HG03432 (cell line): ENCODE results near the gene SF1.

Experiments
- ATAC-seq: cut with Tn5 transposase; IDR thresholded peaks from one replicate; pipeline ENCODE4 v1.9.1; 2021; ENCODE audit warnings: mild to moderate bottlenecking, moderate library complexity; ENCODE audit not compliant: unreplicated experiment

SF1 gene

GRCh38 chr11:64762674-64763525 lies 15.4 kb downstream of the SF1 start:
- no peak for ATAC-seq

DNA sequence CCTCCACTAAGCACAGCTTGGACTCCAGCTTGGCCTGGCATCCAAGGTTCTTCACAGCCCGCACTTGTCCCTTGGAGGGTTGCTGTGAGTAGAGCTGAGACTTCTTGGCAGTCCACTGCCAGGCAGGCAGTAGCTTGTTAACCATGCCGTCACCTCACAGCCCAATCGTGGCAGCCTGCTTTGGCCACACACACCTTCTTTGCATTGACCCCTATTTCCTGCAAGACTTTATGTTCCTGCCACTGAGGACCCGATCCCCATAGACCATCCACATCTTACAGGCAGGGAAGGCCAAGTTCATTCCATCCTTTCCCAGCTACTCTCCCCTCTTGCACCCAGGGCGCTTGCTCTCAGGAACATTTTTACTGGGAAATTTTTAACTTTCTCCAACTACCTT lies 16.1 kb downstream of the SF1 start:
- no peak for ATAC-seq

GRCh38 chr11:64760759-64761420 lies 17.5 kb downstream of the SF1 start:
- no peak for ATAC-seq

GRCh38 chr11:64759722-64760719 lies 18.3 kb downstream of the SF1 start, which contains the start of gene PYGM:
TSS of gene PYGM (minus strand) at chr11:64759974. CDS start at chr11:64759898, 76 bp downstream.
- ATAC-seq: no peak

- no peak for ATAC-seq
Observed at GRCh38 chr11:64759131-64759721, 19.1 kb downstream of the SF1 start.

- no peak for ATAC-seq
Observed at GRCh38 chr11:64758330-64759079, 19.8 kb downstream of the SF1 start.

DNA sequence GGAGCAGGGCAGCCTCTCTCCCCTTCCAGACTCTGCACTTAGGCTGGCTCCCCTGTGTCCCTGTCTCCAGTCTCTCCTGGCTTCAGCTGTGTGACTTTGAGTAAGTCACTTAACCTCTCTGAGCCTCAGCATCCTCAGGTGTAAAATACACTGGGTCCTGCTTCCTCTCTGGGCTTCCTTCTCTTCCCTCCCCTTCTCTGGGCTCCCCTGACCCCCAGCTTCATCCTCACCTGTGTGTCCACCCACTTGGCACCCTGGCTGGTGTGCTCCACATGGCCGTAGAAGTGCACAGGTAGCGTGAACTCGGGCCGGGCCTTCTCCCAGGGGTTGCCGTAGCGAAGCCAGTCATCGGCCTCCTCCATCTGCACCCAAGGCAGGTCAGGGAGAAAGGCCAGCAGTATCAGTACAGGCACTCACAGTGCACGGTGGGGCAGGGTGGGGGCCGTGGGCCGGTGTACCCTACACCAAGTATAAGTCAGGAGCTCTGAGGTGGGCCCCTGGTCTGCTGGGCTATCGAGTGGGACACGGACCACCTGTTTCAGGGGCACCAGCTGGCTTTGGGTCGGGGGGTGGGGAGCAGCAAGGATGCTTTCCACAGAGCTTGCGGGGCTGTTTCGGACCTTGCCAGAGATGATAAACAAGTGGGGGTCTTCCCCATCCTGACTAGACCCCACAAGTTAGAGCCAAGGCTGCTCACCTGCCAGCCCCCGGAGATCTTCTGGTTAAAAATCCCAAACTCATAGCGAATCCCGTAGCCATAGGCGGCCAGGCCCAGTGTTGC lies 20.6 kb downstream of the SF1 start:
- ATAC-seq: no peak

DNA sequence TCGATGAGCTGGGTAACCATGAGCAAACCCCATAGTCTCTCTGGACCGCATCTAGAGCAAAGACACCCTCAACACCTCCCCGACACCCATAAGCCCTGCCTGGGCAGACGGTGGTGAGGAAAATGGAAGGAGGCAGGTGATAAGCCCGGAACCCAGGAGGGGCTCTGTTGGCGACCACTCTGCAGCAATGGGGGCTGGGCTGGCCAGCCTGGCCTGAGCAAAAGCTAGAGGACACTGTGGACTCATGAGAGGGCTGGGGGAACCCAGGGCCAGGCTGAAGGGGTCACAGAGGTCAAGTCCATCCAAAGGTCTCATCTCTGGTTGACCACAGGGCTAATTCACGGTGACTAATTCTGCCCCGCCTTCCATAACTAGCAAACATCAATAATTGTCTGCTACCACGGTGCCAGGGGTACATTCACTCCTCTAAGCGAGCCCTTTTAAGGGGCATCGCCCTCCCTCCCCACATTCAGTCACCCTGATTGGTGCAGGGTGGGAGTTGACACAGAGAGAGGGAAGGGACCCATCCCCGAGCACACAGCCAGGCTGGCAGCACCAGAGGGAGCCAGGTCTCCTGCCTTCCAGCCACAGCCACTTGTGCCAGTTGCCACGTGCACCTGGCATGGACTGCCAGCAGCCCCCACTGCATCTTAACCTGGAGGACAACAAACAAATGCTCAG lies 22.5 kb downstream of the SF1 start:
- ATAC-seq: no peak

DNA sequence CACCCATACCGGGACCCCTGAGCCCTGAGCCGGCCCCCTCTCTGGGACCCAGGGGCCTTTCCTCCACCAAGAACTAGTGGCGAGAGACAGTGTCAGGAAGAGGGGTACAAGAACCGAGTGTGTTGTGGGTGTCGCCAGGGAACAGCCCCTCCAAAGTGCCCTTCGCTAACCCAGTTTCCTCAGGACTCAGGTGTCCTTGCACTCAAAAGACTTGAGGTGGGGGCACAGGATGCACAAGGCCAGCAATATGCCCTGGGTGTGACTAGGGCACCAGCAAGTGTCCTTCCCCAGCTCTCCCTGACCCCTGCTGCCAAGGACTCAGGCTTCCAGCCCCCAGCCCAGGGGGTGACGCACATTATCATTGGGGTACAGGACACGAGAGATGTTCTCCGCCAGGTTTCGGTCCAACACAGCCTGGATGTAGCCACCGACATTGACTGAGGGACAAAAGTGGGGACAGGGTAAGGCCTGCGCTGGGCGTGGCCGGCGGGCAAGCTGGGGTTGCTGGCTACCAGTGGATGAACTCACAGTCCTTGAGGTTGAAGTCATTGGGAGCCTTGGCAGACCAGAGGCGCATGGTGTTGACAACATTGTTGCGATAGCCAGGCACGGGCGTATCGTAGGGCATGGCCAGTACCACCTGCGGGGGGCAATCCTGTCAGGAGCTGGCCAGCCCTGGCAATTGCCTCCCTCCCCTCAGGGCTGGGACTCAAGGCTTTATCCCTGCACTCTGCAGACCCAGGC lies 23.3 kb downstream of the SF1 start:
- no peak for ATAC-seq

GRCh38 chr11:64754124-64754918 lies 24.0 kb downstream of the SF1 start:
- ATAC-seq: no peak

DNA sequence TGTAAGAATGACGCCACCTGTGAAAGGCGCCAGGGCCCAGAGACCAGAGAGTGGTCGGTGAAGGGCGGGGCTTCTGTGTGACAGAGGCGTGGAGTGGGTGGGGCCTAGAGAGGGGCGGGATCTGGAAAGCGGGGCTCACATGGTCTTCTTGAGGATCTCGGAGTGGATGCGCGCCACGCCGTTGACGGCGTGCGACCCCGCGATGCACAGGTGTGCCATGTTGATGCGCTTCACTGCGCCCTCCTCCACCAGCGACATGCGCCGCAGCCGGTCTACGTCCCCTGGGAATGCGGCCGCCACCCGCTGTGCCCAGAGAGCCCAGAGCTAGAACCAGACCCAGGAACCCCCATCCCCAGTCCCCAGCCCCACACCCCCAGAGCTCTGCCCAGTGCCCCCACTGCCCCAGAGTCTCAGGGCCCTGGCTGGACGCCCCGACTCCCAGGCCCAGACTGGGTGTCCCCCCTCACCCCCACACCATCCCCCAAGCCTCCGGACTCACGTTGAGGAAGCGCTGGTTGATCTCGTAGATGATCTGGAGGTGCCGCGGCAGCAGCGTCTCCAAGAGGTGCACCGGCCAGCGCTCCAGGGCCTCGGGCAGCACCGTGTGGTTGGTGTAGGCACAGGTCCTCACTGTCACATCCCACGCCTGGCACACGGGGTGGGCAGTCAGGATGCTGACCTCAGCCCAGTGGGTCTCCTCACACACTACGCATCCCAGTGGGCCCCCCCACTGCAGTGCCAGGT lies 24.8 kb downstream of the SF1 start:
- ATAC-seq: no peak

DNA sequence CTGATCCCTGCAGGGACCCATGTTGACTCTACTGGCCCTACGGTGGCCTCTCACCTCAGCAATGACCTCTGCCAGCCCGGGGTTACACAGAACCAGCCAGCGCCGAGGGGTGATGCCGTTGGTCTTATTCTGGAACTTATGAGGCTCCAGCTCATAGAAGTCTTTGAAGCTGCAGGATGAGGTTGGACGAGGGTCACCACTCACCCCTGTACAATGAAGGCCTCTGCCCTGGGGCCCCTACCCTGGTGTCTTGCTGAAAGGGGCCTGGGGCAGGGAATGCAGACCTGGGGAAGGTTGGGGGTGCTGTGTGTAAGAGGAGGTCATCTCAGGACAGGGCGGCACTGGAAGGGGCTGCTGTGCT lies 25.3 kb downstream of the SF1 start:
- ATAC-seq: no peak

GRCh38 chr11:64752175-64752970 lies 26.0 kb downstream of the SF1 start:
- ATAC-seq: no peak

DNA sequence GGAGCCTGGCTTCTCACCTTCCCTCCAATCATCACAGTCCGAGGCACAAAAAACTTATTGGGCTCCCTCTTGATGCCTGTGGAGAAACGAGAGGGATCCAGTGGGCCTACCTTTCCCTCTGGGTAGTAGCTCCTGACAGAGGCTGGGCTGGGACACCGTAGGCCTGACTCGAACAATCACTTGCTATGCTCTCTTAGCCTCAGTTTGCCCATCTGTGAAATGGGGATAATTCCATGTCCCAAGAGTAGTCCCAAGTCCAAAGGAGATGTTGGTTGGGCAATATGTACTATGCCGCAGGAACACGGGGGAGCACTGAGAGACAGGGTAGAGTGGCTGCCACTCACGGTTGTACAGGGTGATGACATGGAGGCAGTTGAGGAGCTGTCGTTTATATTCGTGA lies 26.8 kb downstream of the SF1 start:
- no peak for ATAC-seq

DNA sequence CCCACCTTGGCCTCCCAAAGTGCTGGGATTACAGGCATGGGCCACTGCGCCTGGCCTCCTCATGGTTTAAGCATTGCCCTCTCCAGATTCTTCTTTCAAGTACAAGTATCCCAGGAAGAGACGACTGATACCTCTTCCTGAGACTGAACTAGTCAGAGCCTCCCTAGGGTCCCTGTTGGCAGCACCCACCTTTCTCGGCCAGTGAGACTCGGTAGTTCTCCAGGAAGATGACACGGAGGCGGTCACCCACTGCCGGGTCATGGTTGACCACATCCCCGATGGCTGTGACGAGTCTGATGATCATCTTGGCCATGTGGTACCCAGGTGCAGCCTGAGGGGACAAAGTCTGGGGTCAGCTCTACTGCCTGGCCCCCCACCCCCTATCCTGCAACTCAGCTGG lies 27.2 kb downstream of the SF1 start:
- ATAC-seq: no peak
